ENCODE data around the gene SSBP4. TPM values are rescaled to one million over a fixed set of nuclear protein-coding genes. Genes with fewer than 3 reads are reported as not detected.

SSBP4 gene
- total and polyA plus RNA-seq, 9 donors, result 77.1 to 156 (median 118) TPM

GRCh38 chr19:18408053-18408476 is 11.1 kb upstream of the SSBP4 start:
- WGBS (ENCODE audit: insufficient coverage), result 28% methylated on average over 10 of the region's 10 CpGs
- DNase-seq, result no peak

GRCh38 chr19:18412610-18413239 is 6.5 kb upstream of the SSBP4 start:
- Histone ChIP-seq H3K4me3 (ENCODE audit: low read length) (no peak overlapping the region), H3K9me3 (replicated peaks; ENCODE audit: control insufficient read depth, low read depth, low read length) (no peaks in the 10 kb centered on the region), H3K36me3 (ENCODE audit: control insufficient read depth, insufficient read depth, low read length) (no peaks in the 10 kb centered on the region), H3K4me1 (ENCODE audit: control insufficient read depth, insufficient read depth, low read length) (peaks cover 43% of the 10 kb centered on the region), H3K27ac (ENCODE audit: low read length) (no peak overlapping the region), H3K27me3 (ENCODE audit: control insufficient read depth, insufficient read depth, low read length) (peaks cover 2% of the 10 kb centered on the region)
- WGBS (ENCODE audit: insufficient coverage), result 79% methylated on average over 15 of the region's 16 CpGs
- peak; percentile 29 for DNase-seq

More at GRCh38 chr19:18408053-18408476, 11.1 kb upstream of the SSBP4 start:
- peaks cover 16% of the 10 kb centered on the region for H3K4me1 ChIP-seq (ENCODE audit: control insufficient read depth, insufficient read depth, low read length)
- no peak overlapping the region for H3K27ac ChIP-seq (ENCODE audit: low read length)
- no peaks in the 10 kb centered on the region for H3K36me3 ChIP-seq (ENCODE audit: control insufficient read depth, insufficient read depth, low read length)
- no peaks in the 10 kb centered on the region for H3K27me3 ChIP-seq (ENCODE audit: control insufficient read depth, insufficient read depth, low read length)
- no peak overlapping the region for H3K4me3 ChIP-seq (ENCODE audit: low read length)
- H3K9me3 ChIP-seq (replicated peaks; ENCODE audit: control insufficient read depth, low read depth, low read length), result no peaks in the 10 kb centered on the region

GRCh38 chr19:18414504-18415177 is 4.6 kb upstream of the SSBP4 start:
- Histone ChIP-seq H3K4me1 (ENCODE audit: control insufficient read depth, insufficient read depth, low read length) (peaks cover 54% of the 10 kb centered on the region), H3K27me3 (ENCODE audit: control insufficient read depth, insufficient read depth, low read length) (peaks cover 2% of the 10 kb centered on the region), H3K36me3 (ENCODE audit: control insufficient read depth, insufficient read depth, low read length) (no peaks in the 10 kb centered on the region), H3K4me3 (ENCODE audit: low read length) (peak overlapping the region; percentile 34), H3K27ac (ENCODE audit: low read length) (peak overlapping the region; percentile 100), H3K9me3 (replicated peaks; ENCODE audit: control insufficient read depth, low read depth, low read length) (no peaks in the 10 kb centered on the region)
- 11% methylated on average over 8 of the region's 11 CpGs for WGBS (ENCODE audit: insufficient coverage)
- peak; percentile 69 for DNase-seq

GRCh38 chr19:18415178-18415867 is 3.9 kb upstream of the SSBP4 start:
- DNase-seq, result peak; percentile 95
- H3K36me3 ChIP-seq (ENCODE audit: control insufficient read depth, insufficient read depth, low read length), result no peaks in the 10 kb centered on the region
- H3K4me1 ChIP-seq (ENCODE audit: control insufficient read depth, insufficient read depth, low read length), result peaks cover 58% of the 10 kb centered on the region
- H3K4me3 ChIP-seq (ENCODE audit: low read length), result peak overlapping the region; percentile 34
- H3K9me3 ChIP-seq (replicated peaks; ENCODE audit: control insufficient read depth, low read depth, low read length), result no peaks in the 10 kb centered on the region
- 2% methylated on average over 15 of the region's 25 CpGs for WGBS (ENCODE audit: insufficient coverage)
- peaks cover 2% of the 10 kb centered on the region for H3K27me3 ChIP-seq (ENCODE audit: control insufficient read depth, insufficient read depth, low read length)
- H3K27ac ChIP-seq (ENCODE audit: low read length), result peak overlapping the region; percentile 100

GRCh38 chr19:18416778-18417249 is 2.4 kb upstream of the SSBP4 start:
- 0% methylated on average over 42 of the region's 44 CpGs for WGBS (ENCODE audit: insufficient coverage)
- peak overlapping the region; percentile 100 for H3K27ac ChIP-seq (ENCODE audit: low read length)
- peaks cover 70% of the 10 kb centered on the region for H3K4me1 ChIP-seq (ENCODE audit: control insufficient read depth, insufficient read depth, low read length)

GRCh38 chr19:18417250-18418028 is 1.8 kb upstream of the SSBP4 start:
- Histone ChIP-seq H3K27me3 (ENCODE audit: control insufficient read depth, insufficient read depth, low read length) (peaks cover 2% of the 10 kb centered on the region), H3K4me3 (ENCODE audit: low read length) (peak overlapping the region; percentile 29), H3K9me3 (replicated peaks; ENCODE audit: control insufficient read depth, low read depth, low read length) (no peaks in the 10 kb centered on the region), H3K4me1 (ENCODE audit: control insufficient read depth, insufficient read depth, low read length) (peaks cover 75% of the 10 kb centered on the region), H3K27ac (ENCODE audit: low read length) (peak overlapping the region; percentile 100), H3K36me3 (ENCODE audit: control insufficient read depth, insufficient read depth, low read length) (peaks cover 1% of the 10 kb centered on the region)
- DNase-seq, result peak; percentile 97
- WGBS (ENCODE audit: insufficient coverage), result 0% methylated on average over 26 of the region's 53 CpGs

More at GRCh38 chr19:18416778-18417249, 2.4 kb upstream of the SSBP4 start:
- H3K27me3 ChIP-seq (ENCODE audit: control insufficient read depth, insufficient read depth, low read length), result peaks cover 2% of the 10 kb centered on the region
- H3K36me3 ChIP-seq (ENCODE audit: control insufficient read depth, insufficient read depth, low read length), result no peaks in the 10 kb centered on the region
- peak; percentile 98 for DNase-seq
- peak overlapping the region; percentile 29 for H3K4me3 ChIP-seq (ENCODE audit: low read length)
- no peaks in the 10 kb centered on the region for H3K9me3 ChIP-seq (replicated peaks; ENCODE audit: control insufficient read depth, low read depth, low read length)

GRCh38 chr19:18418029-18418482 is 1.1 kb upstream of the SSBP4 start:
- H3K4me3 ChIP-seq (ENCODE audit: low read length), result peak overlapping the region; percentile 29
- H3K4me1 ChIP-seq (ENCODE audit: control insufficient read depth, insufficient read depth, low read length), result peaks cover 81% of the 10 kb centered on the region
- H3K9me3 ChIP-seq (replicated peaks; ENCODE audit: control insufficient read depth, low read depth, low read length), result no peaks in the 10 kb centered on the region
- no peak for DNase-seq
- peaks cover 4% of the 10 kb centered on the region for H3K36me3 ChIP-seq (ENCODE audit: control insufficient read depth, insufficient read depth, low read length)
- WGBS (ENCODE audit: insufficient coverage), result 1% methylated on average over 16 of the region's 30 CpGs
- H3K27me3 ChIP-seq (ENCODE audit: control insufficient read depth, insufficient read depth, low read length), result peaks cover 2% of the 10 kb centered on the region
- H3K27ac ChIP-seq (ENCODE audit: low read length), result peak overlapping the region; percentile 100

- DNase-seq, result no peak
- Histone ChIP-seq H3K4me1 (ENCODE audit: control insufficient read depth, insufficient read depth, low read length) (peaks cover 87% of the 10 kb centered on the region), H3K9me3 (replicated peaks; ENCODE audit: control insufficient read depth, low read depth, low read length) (no peaks in the 10 kb centered on the region), H3K27ac (ENCODE audit: low read length) (peak overlapping the region; percentile 100), H3K36me3 (ENCODE audit: control insufficient read depth, insufficient read depth, low read length) (peaks cover 7% of the 10 kb centered on the region), H3K4me3 (ENCODE audit: low read length) (peak overlapping the region; percentile 31), H3K27me3 (ENCODE audit: control insufficient read depth, insufficient read depth, low read length) (peaks cover 2% of the 10 kb centered on the region)
- 14% methylated on average over 33 of the region's 39 CpGs for WGBS (ENCODE audit: insufficient coverage)
Measured at GRCh38 chr19:18418483-18419194, 559 bp upstream of the SSBP4 start.

Data from muscle of leg (tissue), 11 donors.